ENCODE data around the gene KHK. TPM values are rescaled to one million over a fixed set of nuclear protein-coding genes. Genes with fewer than 3 reads are reported as not detected.

KHK gene
- polyA plus RNA-seq, 1 of the 3 experiments (the other 2 are of a cell fraction), result 10.3 TPM

- TF ChIP-seq ZBTB33 (IDR thresholded peaks at IDR 0.05; ENCODE audit: borderline replicate concordance, low read depth), result no peak
- TF ChIP-seq NFIC (IDR thresholded peaks at IDR 0.05; ENCODE audit: borderline replicate concordance), result no peak
- TF ChIP-seq GATA2 (CRISPR knock-in tag; IDR thresholded peaks at IDR 0.05), result no peak
- no peak for TF ChIP-seq ELF1 (IDR thresholded peaks at IDR 0.05)
These were observed 12.9 kb downstream of the KHK start (continued) for GRCh38 chr2:27099334-27099955.

GRCh38 chr2:27100036-27100435, 13.5 kb downstream of the KHK start:
- ChIA-PET POLR2A (interaction anchor here (0.6 to 2.0 kb wide), 2 partner anchors 25 to 91 kb away, joined by 3 to 6 read pairs; no protein-coding TSS in a partner anchor), CTCF (interaction anchor here (1.0 to 14.2 kb wide), 28 partner anchors 9 to 204 kb away, joined by 3 to 169 read pairs (median 5); partner anchors contain the start of genes ABHD1, CGREF1, KHK and PREB)
- Histone ChIP-seq H2AFZ (ENCODE audit: low read depth) (no peak overlapping the region), H3K9me3 (no peaks in the 10 kb centered on the region), H4K20me1 (ENCODE audit: insufficient read depth) (no peaks in the 10 kb centered on the region), H3K27me3 (ENCODE audit: insufficient read depth) (no peaks in the 10 kb centered on the region), H3K79me2 (ENCODE audit: insufficient read depth) (no peaks in the 10 kb centered on the region), H3K4me2 (no peak overlapping the region), H3K27ac (ENCODE audit: low read depth in 2 of 2, low read length in 1 of 2) (no peak overlapping the region; a peak in 1 of 4 replicates), H3K4me3 (ENCODE audit: low read depth in 2 of 2, low read length in 1 of 2) (no peak overlapping the region), H3K9ac (no peak overlapping the region), H3K9me2 (no peaks in the 10 kb centered on the region), H3K36me3 (replicated peaks in 1 of 2; ENCODE audit: control insufficient read depth in 1 of 2, insufficient read depth in 2 of 2, low read length in 1 of 2) (no peaks in the 10 kb centered on the region), H3K4me1 (ENCODE audit: control insufficient read depth in 1 of 2, insufficient read depth in 2 of 2, low read depth in 1 of 2, low read length in 1 of 2) (peaks cover 4 to 21% of the 10 kb centered on the region in 2 experiments; a peak in 2 of 4 replicates), H3F3A (replicated peaks; ENCODE audit: insufficient read depth) (no peaks in the 10 kb centered on the region)
- TF ChIP-seq EZH2phosphoT487 (IDR thresholded peaks at IDR 0.05; ENCODE audit: borderline replicate concordance, low read depth) (no peak), POLR2AphosphoS5 (IDR thresholded peaks at IDR 0.05; ENCODE audit: low read depth, low read length) (no peak), MAX (IDR thresholded peaks at IDR 0.05; ENCODE audit: low read depth) (no peak), RAD21 (IDR thresholded peaks at IDR 0.05; ENCODE audit: low read length) (0 out of 2 replicates have a peak, but pooled peaks have one; percentile 8)
- WGBS (ENCODE audit: low lambda C conversion rate), result 83% methylated on average over 7 of the region's 10 CpGs
- DNase-seq, result peak; percentile 44

- Histone ChIP-seq H3K36me3 (replicated peaks in 1 of 2; ENCODE audit: control insufficient read depth in 1 of 2, insufficient read depth in 2 of 2, low read length in 1 of 2) (no peaks in the 10 kb centered on the region), H3K79me2 (ENCODE audit: insufficient read depth) (no peaks in the 10 kb centered on the region), H3K27me3 (ENCODE audit: insufficient read depth) (no peaks in the 10 kb centered on the region), H3K27ac (ENCODE audit: low read depth in 2 of 2, low read length in 1 of 2) (no peak overlapping the region), H2AFZ (ENCODE audit: low read depth) (no peak overlapping the region), H3K4me3 (ENCODE audit: low read depth in 2 of 2, low read length in 1 of 2) (no peak overlapping the region), H3K4me2 (no peak overlapping the region), H3K9me2 (no peaks in the 10 kb centered on the region), H3F3A (replicated peaks; ENCODE audit: insufficient read depth) (no peaks in the 10 kb centered on the region), H3K4me1 (ENCODE audit: control insufficient read depth in 1 of 2, insufficient read depth in 2 of 2, low read depth in 1 of 2, low read length in 1 of 2) (peaks cover 0 to under 1% of the 10 kb centered on the region in 2 experiments; a peak in 1 of 4 replicates), H3K9me3 (no peaks in the 10 kb centered on the region), H4K20me1 (ENCODE audit: insufficient read depth) (no peaks in the 10 kb centered on the region), H3K9ac (no peak overlapping the region)
- CTCF ChIA-PET, result interaction anchor here (0.8 to 14.2 kb wide), 8 partner anchors 50 to 202 kb away, joined by 3 to 169 read pairs (median 12); partner anchors contain the start of gene TRIM54
- WGBS (ENCODE audit: low lambda C conversion rate), result 90% methylated on average over 2 of the region's 5 CpGs
- DNase-seq, result no peak
- POLR2A ChIA-PET, result interaction anchor here (0.7 to 1.2 kb wide), 3 partner anchors 9 to 49 kb away, joined by 3 to 4 read pairs (median 3); no protein-coding TSS in a partner anchor
- TF ChIP-seq EZH2phosphoT487 (IDR thresholded peaks at IDR 0.05; ENCODE audit: borderline replicate concordance, low read depth) (no peak), FOSL2 (IDR thresholded peaks at IDR 0.05; ENCODE audit: borderline replicate concordance, low read depth) (no peak), FOXM1 (IDR thresholded peaks at IDR 0.05; ENCODE audit: low read depth) (no peak), RFX5 (IDR thresholded peaks at IDR 0.05; ENCODE audit: low read length) (no peak), SIN3A (IDR thresholded peaks at IDR 0.05; ENCODE audit: borderline replicate concordance, low read depth, low read length) (no peak), USF2 (IDR thresholded peaks at IDR 0.05; ENCODE audit: borderline replicate concordance, low read depth, low read length) (no peak), GABPA (IDR thresholded peaks at IDR 0.05; ENCODE audit: low read depth) (no peak), GATA2 (CRISPR knock-in tag; IDR thresholded peaks at IDR 0.05) (no peak), TCF12 (IDR thresholded peaks at IDR 0.05) (no peak)
These were observed 15.8 kb downstream of the KHK start for GRCh38 chr2:27102329-27102728.

Measured in SK-N-SH (cell line).